Activated CD4-positive, alpha-beta memory T cell treated with anti-CD3 and anti-CD28 coated beads for 36 hours (primary cell): Measurements from ENCODE around the gene ZNF496. TPM values are rescaled to one million over a fixed set of nuclear protein-coding genes. Genes with fewer than 3 reads are reported as not detected.
"Not testable (repeated sequence)": the region's sequence is repeated elsewhere in the genome, so short reads cannot be mapped to it uniquely, and the experiment has no call there.

Experiments
- CTCF ChIA-PET: fragments of 350-600 bp; sonication (Branson Sonifier 250); formaldehyde crosslinking; loops from one replicate; lab custom pipeline; 2021; ENCODE audit warnings: antibody characterized with exemption, inconsistent platforms; lab: Charles Lee
- POLR2A ChIA-PET: fragments of 350-600 bp; sonication (Branson Sonifier 250); formaldehyde crosslinking; loops from one replicate; lab custom pipeline; 2021; ENCODE audit warnings: antibody characterized with exemption; lab: Charles Lee
- DNase-seq: peaks from one replicate; pipeline ENCODE4 v3.0.0-alpha.2; 2020
- H3K27ac Mint-ChIP-seq: one replicate; pipeline ENCODE4 v1.8.0; 2021; ENCODE audit warnings: mixed read lengths
- H3K27me3 Mint-ChIP-seq: one replicate; pipeline ENCODE4 v1.8.0; 2021; ENCODE audit warnings: mixed read lengths
- H3K36me3 Mint-ChIP-seq: one replicate; pipeline ENCODE4 v1.8.0; 2021; ENCODE audit warnings: mixed read lengths
- H3K4me1 Mint-ChIP-seq: one replicate; pipeline ENCODE4 v1.8.0; 2021; ENCODE audit warnings: low read depth, mixed read lengths
- H3K4me3 Mint-ChIP-seq: one replicate; pipeline ENCODE4 v1.8.0; 2021; ENCODE audit warnings: mild to moderate bottlenecking, mixed read lengths
- H3K9me3 Mint-ChIP-seq: one replicate; pipeline ENCODE4 v1.8.0; 2021; ENCODE audit warnings: mixed read lengths
- intact Hi-C: fragments of 100-400 bp; cut with micrococcal nuclease; formaldehyde crosslinking; loops from one replicate; pipeline ENCODE4 v1.15.1; 2023
- total RNA-seq, 2 experiments: library from RNA; stranded (reverse); gene quantifications; one replicate each; pipeline ENCODE4 v1.2.3, GENCODE V29; 2021

ZNF496 gene
- total RNA-seq, 2 experiments from 2014 or later = 10.6 to 12.0 TPM

- Mint-ChIP-seq H3K36me3 (no peaks in the 10 kb centered on the region), H3K27me3 (peaks cover 49% of the 10 kb centered on the region), H3K4me3 (no peak overlapping the region), H3K4me1 (peaks cover 6% of the 10 kb centered on the region), H3K27ac (no peak overlapping the region), H3K9me3 (peaks cover 9% of the 10 kb centered on the region)
- ChIA-PET CTCF (no interaction called here), POLR2A (no interaction called here)
- intact Hi-C loops = no loop called here
- DNase-seq = no peak
Observed at GRCh38 chr1:247357052-247357780, 25.5 kb upstream of the ZNF496 start.

DNA sequence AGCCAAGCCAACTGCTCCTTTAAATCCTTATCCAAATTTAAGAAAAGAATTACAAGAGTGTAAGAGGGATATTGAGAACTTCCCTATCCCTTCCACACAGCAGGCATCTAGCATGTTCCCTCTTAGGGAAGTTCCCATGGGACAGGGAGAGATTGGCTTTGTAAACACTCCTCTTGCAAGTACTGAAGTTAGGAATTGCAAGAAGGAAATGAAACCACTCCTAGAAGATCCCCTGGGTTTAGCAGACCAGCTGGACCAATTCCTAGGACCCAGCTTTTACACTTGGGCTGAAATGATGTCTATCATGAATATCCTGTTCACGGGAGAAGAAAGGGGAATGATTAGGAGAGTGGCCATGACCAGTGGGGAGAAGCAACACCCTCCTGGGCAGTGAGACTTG is 23.5 kb upstream of the ZNF496 start:
- H3K27ac Mint-ChIP-seq, H3K9me3 Mint-ChIP-seq, intact Hi-C loops, H3K4me1 Mint-ChIP-seq, H3K36me3 Mint-ChIP-seq, DNase-seq, POLR2A ChIA-PET, CTCF ChIA-PET, H3K4me3 Mint-ChIP-seq: not testable (repeated sequence)
- peaks cover 40% of the 10 kb centered on the region for H3K27me3 Mint-ChIP-seq

DNA sequence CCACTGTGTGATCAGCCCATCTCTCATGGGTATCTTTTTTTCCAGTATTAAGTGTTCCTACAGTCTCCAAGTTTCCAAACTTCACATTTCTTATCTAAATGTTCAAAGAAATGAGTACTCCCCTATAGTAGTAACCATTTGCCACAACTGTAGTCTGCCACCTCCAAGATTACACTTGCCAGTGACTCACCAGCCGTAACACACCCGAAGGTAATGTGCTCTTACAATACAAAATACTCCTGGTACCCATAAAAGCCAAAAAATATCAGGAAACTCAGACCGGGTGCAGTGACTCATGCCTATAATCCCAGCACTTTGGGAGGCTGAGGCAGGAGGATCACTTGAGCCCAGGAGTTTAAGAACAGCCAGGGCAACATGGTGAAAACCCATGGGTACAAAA is 20.5 kb upstream of the ZNF496 start:
- DNase-seq = no peak
- Mint-ChIP-seq H3K27me3 (peaks cover 30% of the 10 kb centered on the region), H3K27ac (no peak overlapping the region), H3K4me3 (no peak overlapping the region), H3K9me3 (peaks cover 9% of the 10 kb centered on the region), H3K36me3 (no peaks in the 10 kb centered on the region), H3K4me1 (no peaks in the 10 kb centered on the region)
- ChIA-PET POLR2A (no interaction called here), CTCF (no interaction called here)
- intact Hi-C loops = no loop called here

DNA sequence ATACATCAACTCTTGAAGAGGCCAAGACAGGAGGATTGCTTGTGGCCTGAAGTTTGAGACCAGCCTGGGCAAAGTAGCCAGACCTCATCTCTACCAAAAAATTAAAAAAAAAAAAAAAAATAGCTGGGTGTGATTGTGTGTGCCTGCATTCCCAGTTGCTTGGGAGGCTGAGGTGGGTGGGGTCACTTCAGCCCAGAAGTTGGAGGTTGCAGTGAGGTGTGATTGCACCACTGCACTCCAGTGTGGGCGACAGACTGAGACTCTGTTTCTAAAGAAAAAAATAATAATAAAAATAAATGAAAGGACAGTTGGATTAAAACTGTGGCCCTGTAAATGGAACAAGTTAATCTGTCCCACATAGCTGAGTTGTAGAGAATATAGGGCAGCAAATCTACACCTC is 18.9 kb upstream of the ZNF496 start:
- ChIA-PET CTCF (interaction anchor here (0.7 kb wide), 1 partner anchor 22 kb away, joined by 4 read pairs; no protein-coding TSS in a partner anchor), POLR2A (no interaction called here)
- DNase-seq = no peak
- H3K4me3 Mint-ChIP-seq = no peak overlapping the region
- H3K36me3 Mint-ChIP-seq = no peaks in the 10 kb centered on the region
- H3K4me1 Mint-ChIP-seq = no peaks in the 10 kb centered on the region
- intact Hi-C loops = no loop called here
- H3K9me3 Mint-ChIP-seq = peaks cover under 1% of the 10 kb centered on the region
- H3K27me3 Mint-ChIP-seq = peaks cover 25% of the 10 kb centered on the region
- H3K27ac Mint-ChIP-seq = no peak overlapping the region

DNA sequence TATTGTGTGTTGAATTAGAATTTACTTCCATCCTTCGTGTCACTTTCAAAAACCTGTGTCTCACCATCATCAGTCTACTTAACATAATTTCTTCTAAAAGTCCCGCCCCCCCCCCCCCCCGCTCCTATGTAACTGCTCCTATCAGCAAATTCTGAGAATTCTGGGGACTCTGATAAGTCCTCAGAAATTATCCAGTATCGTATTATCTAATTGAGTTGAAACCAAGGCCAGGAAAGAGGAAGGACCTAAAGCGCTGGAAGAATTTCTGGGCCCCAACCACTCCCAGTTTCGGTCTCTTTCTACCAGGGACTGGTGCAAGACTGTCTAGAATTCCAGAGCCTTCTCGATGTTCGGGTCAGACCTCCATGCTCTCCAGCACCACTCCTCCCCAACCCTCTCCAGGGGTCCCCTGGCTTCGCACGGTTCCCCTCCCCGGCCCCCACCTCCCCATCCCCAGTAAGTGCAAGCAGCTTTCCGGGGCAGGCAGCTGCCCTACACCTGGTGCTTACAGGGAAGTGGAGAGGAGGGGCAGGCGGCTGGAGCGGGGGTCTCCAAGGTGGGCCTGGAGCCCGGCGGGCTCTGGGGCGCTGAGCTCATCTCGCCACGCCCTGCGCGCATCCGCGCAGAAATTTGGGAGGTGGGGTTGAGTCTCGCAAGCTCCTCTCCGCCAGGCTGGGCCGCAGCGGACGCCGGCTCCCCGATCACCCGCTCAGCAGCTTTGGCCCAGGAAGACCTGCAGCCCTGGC is 16.0 kb upstream of the ZNF496 start:
- intact Hi-C loops = no loop called here
- Mint-ChIP-seq H3K27me3 (peaks cover 27% of the 10 kb centered on the region), H3K4me3 (no peak overlapping the region)

GRCh38 chr1:247345881-247346280 is 14.2 kb upstream of the ZNF496 start:
- H3K36me3 Mint-ChIP-seq = no peaks in the 10 kb centered on the region
- no peak overlapping the region for H3K4me3 Mint-ChIP-seq
- peaks cover 21% of the 10 kb centered on the region for H3K27me3 Mint-ChIP-seq
- H3K9me3 Mint-ChIP-seq = no peaks in the 10 kb centered on the region
- H3K4me1 Mint-ChIP-seq = peaks cover 5% of the 10 kb centered on the region
- intact Hi-C loops = no loop called here
- no peak overlapping the region for H3K27ac Mint-ChIP-seq
- POLR2A ChIA-PET = no interaction called here
- no peak for DNase-seq
- CTCF ChIA-PET = no interaction called here

More for the DNA sequence above, 16.0 kb upstream of the ZNF496 start:
- no peak for DNase-seq
- ChIA-PET CTCF (no interaction called here), POLR2A (no interaction called here)
- H3K27ac Mint-ChIP-seq = no peak overlapping the region
- H3K4me1 Mint-ChIP-seq = peaks cover 3% of the 10 kb centered on the region
- no peaks in the 10 kb centered on the region for H3K36me3 Mint-ChIP-seq
- no peaks in the 10 kb centered on the region for H3K9me3 Mint-ChIP-seq

- intact Hi-C loops = no loop called here
- DNase-seq = no peak
- H3K27me3 Mint-ChIP-seq = peaks cover 15% of the 10 kb centered on the region
- ChIA-PET CTCF (no interaction called here), POLR2A (interaction anchor here (0.6 kb wide), 1 partner anchor 817 kb away, joined by 3 read pairs; no protein-coding TSS in a partner anchor)
- H3K36me3 Mint-ChIP-seq = no peaks in the 10 kb centered on the region
- no peaks in the 10 kb centered on the region for H3K9me3 Mint-ChIP-seq
- no peak overlapping the region for H3K4me3 Mint-ChIP-seq
- peaks cover 5% of the 10 kb centered on the region for H3K4me1 Mint-ChIP-seq
- H3K27ac Mint-ChIP-seq = no peak overlapping the region
Observed at GRCh38 chr1:247343801-247344200, 12.1 kb upstream of the ZNF496 start.

DNA sequence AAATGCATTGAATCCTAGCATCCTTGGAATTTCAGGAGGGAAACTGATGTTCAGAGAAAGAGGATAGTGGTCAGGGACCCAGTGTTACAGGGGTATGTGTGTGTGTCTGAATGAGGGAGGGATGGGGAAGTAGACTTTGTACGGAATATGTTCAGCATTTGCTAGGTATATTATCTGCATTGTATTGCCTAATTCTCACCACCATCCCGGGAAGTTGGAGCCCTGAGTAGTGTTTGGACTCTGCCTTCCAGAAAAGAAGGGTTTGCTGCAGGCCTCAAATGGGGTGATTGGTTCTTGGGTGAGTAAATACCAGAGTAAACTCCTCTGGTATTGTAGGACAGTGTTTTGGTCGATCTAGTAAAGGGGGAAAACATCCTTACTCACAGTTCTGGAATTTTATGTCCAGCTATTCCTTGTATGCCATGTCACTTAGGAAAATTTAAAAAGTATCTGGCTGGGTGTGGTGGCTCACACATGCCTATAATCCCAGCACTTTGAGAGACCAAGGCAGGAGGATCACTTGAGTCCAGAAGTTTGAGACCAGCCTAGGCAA is 7.1 kb upstream of the ZNF496 start:
- intact Hi-C loops = loop anchor here (10.0 kb wide), 1 partner anchor 234 kb away; the partner anchor contains the start of gene ZNF669
- no peak overlapping the region for H3K27ac Mint-ChIP-seq
- POLR2A ChIA-PET = no interaction called here
- DNase-seq = no peak
- CTCF ChIA-PET = interaction anchor here (1.2 kb wide), 1 partner anchor 34 kb away, joined by 5 read pairs; no protein-coding TSS in a partner anchor
- no peaks in the 10 kb centered on the region for H3K36me3 Mint-ChIP-seq
- no peaks in the 10 kb centered on the region for H3K27me3 Mint-ChIP-seq
- peaks cover 5% of the 10 kb centered on the region for H3K4me1 Mint-ChIP-seq
- H3K4me3 Mint-ChIP-seq = no peak overlapping the region
- no peaks in the 10 kb centered on the region for H3K9me3 Mint-ChIP-seq

- Mint-ChIP-seq H3K27ac (no peak overlapping the region), H3K27me3 (no peaks in the 10 kb centered on the region), H3K36me3 (no peaks in the 10 kb centered on the region), H3K4me1 (peaks cover 5% of the 10 kb centered on the region), H3K4me3 (no peak overlapping the region), H3K9me3 (no peaks in the 10 kb centered on the region)
- intact Hi-C loops = loop anchor here (10.0 kb wide), 1 partner anchor 233 kb away; the partner anchor contains the start of gene ZNF669
- no peak for DNase-seq
- CTCF ChIA-PET = no interaction called here
- POLR2A ChIA-PET = no interaction called here
Observed at GRCh38 chr1:247337961-247338360, 6.3 kb upstream of the ZNF496 start.

DNA sequence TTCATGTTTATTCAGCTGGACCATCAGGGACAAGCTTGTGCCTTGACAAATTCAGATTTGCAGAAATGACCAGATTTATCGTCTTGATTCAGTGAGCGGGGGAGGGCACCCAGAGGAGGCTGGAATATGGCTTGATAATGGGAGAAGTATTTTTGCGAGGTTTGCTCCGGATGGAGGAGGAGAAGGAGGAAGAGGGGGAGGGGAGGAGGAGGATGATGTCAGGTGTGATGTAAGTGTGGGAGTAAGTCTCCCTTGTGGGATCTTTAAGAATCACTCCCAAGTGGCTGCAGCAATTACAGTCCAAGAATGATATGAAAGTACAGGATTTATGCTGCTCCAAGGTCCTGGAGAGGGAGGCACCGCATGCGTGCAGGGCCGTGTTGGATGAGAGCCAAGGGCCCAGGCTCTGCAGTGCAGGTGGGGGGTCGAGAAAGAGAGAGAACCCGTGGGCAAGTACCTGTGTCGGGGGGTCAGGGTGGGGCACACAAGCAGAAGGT is 5.6 kb upstream of the ZNF496 start:
- H3K27ac Mint-ChIP-seq = no peak overlapping the region
- H3K4me3 Mint-ChIP-seq = no peak overlapping the region
- intact Hi-C loops = loop anchor here (10.0 kb wide), 1 partner anchor 232 kb away; the partner anchor contains the start of gene ZNF669
- DNase-seq = no peak
- no peaks in the 10 kb centered on the region for H3K9me3 Mint-ChIP-seq
- ChIA-PET POLR2A (no interaction called here), CTCF (interaction anchor here (0.8 kb wide), 1 partner anchor 37 kb away, joined by 3 read pairs; no protein-coding TSS in a partner anchor)
- H3K36me3 Mint-ChIP-seq = no peaks in the 10 kb centered on the region
- H3K27me3 Mint-ChIP-seq = no peaks in the 10 kb centered on the region
- peaks cover 6% of the 10 kb centered on the region for H3K4me1 Mint-ChIP-seq

GRCh38 chr1:247336390-247336789 is 4.7 kb upstream of the ZNF496 start:
- intact Hi-C loops = loop anchor here (10.0 kb wide), 1 partner anchor 232 kb away; the partner anchor contains the start of gene ZNF669
- Mint-ChIP-seq H3K27me3 (no peaks in the 10 kb centered on the region), H3K9me3 (no peaks in the 10 kb centered on the region), H3K4me3 (no peak overlapping the region), H3K4me1 (peaks cover 7% of the 10 kb centered on the region), H3K36me3 (no peaks in the 10 kb centered on the region), H3K27ac (no peak overlapping the region)
- DNase-seq = no peak
- ChIA-PET POLR2A (no interaction called here), CTCF (interaction anchor here (0.8 kb wide), 1 partner anchor 38 kb away, joined by 3 read pairs; no protein-coding TSS in a partner anchor)

DNA sequence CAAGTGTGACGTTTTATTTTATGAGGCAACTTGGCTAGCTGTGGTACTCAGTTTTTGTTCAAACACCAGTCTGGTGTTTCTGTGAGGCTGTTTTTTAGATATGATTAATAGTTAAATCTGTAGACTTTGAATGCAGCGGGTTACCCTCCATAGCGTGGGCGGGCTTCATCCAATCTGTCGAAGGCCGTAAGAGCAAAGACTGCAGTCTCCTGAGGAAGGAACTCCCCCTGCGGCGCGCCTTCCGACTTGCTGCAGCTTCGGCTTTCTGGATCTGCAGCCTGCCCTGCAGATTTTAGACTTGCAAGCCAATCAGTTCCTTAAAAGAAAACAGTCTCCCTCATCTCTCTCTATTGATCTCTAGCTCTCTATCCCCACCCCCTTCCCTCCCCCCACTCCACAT is 4.2 kb upstream of the ZNF496 start:
- H3K9me3 Mint-ChIP-seq = no peaks in the 10 kb centered on the region
- H3K36me3 Mint-ChIP-seq = no peaks in the 10 kb centered on the region
- no peak for DNase-seq
- intact Hi-C loops = loop anchor here (10.0 kb wide), 1 partner anchor 231 kb away; the partner anchor contains the start of gene ZNF669
- no peaks in the 10 kb centered on the region for H3K27me3 Mint-ChIP-seq
- CTCF ChIA-PET = no interaction called here
- no peak overlapping the region for H3K27ac Mint-ChIP-seq
- H3K4me3 Mint-ChIP-seq = no peak overlapping the region
- POLR2A ChIA-PET = no interaction called here
- peaks cover 7% of the 10 kb centered on the region for H3K4me1 Mint-ChIP-seq
